Breast epithelium (tissue), 3 donors: ENCODE results near the gene PIGX.

ENCODE experiments used
- POLR2A ChIP-seq: fragments of 450-650 bp; IDR thresholded peaks from one replicate; pipeline ENCODE4 v1.6.1; 2016; ENCODE audit warnings: antibody characterized with exemption, mild to moderate bottlenecking, moderate library complexity
- POLR2AphosphoS5 ChIP-seq, 3 donors: sonication (generic); formaldehyde crosslinking; IDR thresholded peaks; one replicate each; pipeline ENCODE4 v1.6.1; 2017; ENCODE audit warnings: antibody characterized with exemption in 3 of 3
- TF ChIP-seq, protein P1 (sequence below), 3 donors: fragments of 450-650 bp; IDR thresholded peaks; one replicate each; pipeline ENCODE4 v1.5.1; 2016 to 2017; ENCODE audit warnings: antibody characterized with exemption in 3 of 3, mild to moderate bottlenecking in 3 of 3, moderate library complexity in 3 of 3

DNA sequence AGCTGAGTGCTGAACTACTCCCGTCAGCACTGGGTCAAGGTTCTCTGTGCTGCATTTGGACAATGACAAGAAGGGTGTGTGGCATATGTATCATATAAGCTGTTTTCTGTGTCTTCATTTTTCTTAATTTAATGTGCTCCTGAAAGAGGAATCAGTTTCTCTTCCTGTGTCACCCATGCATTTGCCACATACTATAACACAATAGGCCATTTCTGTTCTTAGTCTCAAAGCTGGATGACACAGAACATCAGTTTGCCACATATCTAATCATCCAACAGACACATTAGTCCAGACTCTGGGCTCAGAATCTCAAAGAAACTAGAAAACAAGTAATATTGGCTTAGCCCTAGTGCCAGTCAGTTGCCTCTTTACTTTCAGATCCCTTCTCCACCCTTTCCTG lies 34.2 kb upstream of the PIGX start:
- TF ChIP-seq, protein P1, sequence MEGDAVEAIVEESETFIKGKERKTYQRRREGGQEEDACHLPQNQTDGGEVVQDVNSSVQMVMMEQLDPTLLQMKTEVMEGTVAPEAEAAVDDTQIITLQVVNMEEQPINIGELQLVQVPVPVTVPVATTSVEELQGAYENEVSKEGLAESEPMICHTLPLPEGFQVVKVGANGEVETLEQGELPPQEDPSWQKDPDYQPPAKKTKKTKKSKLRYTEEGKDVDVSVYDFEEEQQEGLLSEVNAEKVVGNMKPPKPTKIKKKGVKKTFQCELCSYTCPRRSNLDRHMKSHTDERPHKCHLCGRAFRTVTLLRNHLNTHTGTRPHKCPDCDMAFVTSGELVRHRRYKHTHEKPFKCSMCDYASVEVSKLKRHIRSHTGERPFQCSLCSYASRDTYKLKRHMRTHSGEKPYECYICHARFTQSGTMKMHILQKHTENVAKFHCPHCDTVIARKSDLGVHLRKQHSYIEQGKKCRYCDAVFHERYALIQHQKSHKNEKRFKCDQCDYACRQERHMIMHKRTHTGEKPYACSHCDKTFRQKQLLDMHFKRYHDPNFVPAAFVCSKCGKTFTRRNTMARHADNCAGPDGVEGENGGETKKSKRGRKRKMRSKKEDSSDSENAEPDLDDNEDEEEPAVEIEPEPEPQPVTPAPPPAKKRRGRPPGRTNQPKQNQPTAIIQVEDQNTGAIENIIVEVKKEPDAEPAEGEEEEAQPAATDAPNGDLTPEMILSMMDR (IDR thresholded peaks at IDR 0.05), result no peak
- no peak for TF ChIP-seq POLR2AphosphoS5 (IDR thresholded peaks at IDR 0.05)
- TF ChIP-seq POLR2A, result no peak
